PC-9 (cell line): ENCODE results near the gene BCL3. TPM values are rescaled to one million over a fixed set of nuclear protein-coding genes. Genes with fewer than 3 reads are reported as not detected.

ENCODE experiments used
- BruUV-seq: library from RNA; stranded (reverse); fragments of 400-500 nt; replicated peaks from 2 replicates; lab custom pipeline; 2021; lab: Mats Ljungman, UMichigan
- CTCF ChIA-PET: fragments of 300-600 bp; sonication (Branson Sonifier 250); formaldehyde crosslinking; loops from one replicate; lab custom pipeline; 2022; ENCODE audit warnings: antibody characterized with exemption; lab: Charles Lee
- POLR2A ChIA-PET: fragments of 300-600 bp; sonication (Branson Sonifier 250); formaldehyde crosslinking; loops from one replicate; lab custom pipeline; 2022; ENCODE audit warnings: antibody characterized with exemption; ENCODE audit not compliant: unreplicated experiment; lab: Charles Lee
- DNase-seq, 2 experiments: peaks; one replicate each; pipeline versions ENCODE4 v3.0.0 to v3.0.0-alpha.2; 2015 to 2022; ENCODE audit warnings: mixed read lengths in 1 of 2
- H2AFZ ChIP-seq: fragments of 200-600 bp; sonication (generic); 2 replicates; pipeline ENCODE4 v1.8.1; 2017; ENCODE audit warnings: antibody characterized with exemption
- H3F3A ChIP-seq: fragments of 200-600 bp; sonication (generic); 2 replicates; pipeline ENCODE4 v1.8.1; 2017; ENCODE audit warnings: antibody characterized with exemption, mild to moderate bottlenecking, low read depth; ENCODE audit not compliant: insufficient read depth
- H3K27ac ChIP-seq: fragments of 200-600 bp; sonication (generic); 2 replicates; pipeline ENCODE4 v1.6.1; 2016; ENCODE audit warnings: mixed run types
- H3K27me3 ChIP-seq: fragments of 200-600 bp; sonication (generic); 2 replicates; pipeline ENCODE4 v1.6.1; 2016; ENCODE audit warnings: low read depth, mixed run types; ENCODE audit not compliant: insufficient read depth
- H3K36me3 ChIP-seq: fragments of 200-600 bp; sonication (generic); 2 replicates; pipeline ENCODE4 v1.6.1; 2016; ENCODE audit warnings: low read depth, mixed run types
- H3K4me1 ChIP-seq: fragments of 200-600 bp; sonication (generic); replicated peaks from 2 replicates; pipeline ENCODE4 v1.6.1; 2016; ENCODE audit warnings: mixed run types; ENCODE audit not compliant: insufficient read depth
- H3K4me2 ChIP-seq: fragments of 200-600 bp; sonication (generic); 2 replicates; pipeline ENCODE4 v1.6.1; 2017; ENCODE audit warnings: mixed run types
- H3K4me3 ChIP-seq: fragments of 200-600 bp; sonication (generic); 2 replicates; pipeline ENCODE4 v1.6.1; 2016; ENCODE audit warnings: mixed run types
- H3K79me2 ChIP-seq: fragments of 200-600 bp; sonication (generic); 2 replicates; pipeline ENCODE4 v1.6.1; 2017; ENCODE audit warnings: low read depth, mixed run types
- H3K9me2 ChIP-seq: fragments of 200-600 bp; sonication (generic); 2 replicates; pipeline ENCODE4 v1.8.1; 2017; ENCODE audit warnings: mild to moderate bottlenecking; ENCODE audit not compliant: insufficient read depth
- H3K9me3 ChIP-seq: fragments of 200-600 bp; sonication (generic); 2 replicates; pipeline ENCODE4 v1.8.1; 2016; ENCODE audit warnings: low read depth; ENCODE audit not compliant: insufficient read depth
- H4K20me1 ChIP-seq: fragments of 200-600 bp; sonication (generic); 2 replicates; pipeline ENCODE4 v1.8.1; 2017; ENCODE audit not compliant: insufficient read depth
- EZH2 ChIP-seq: fragments of 200-600 bp; sonication (generic); IDR thresholded peaks from 2 replicates; pipeline ENCODE4 v1.8.0; 2017; ENCODE audit warnings: antibody characterized with exemption, low read depth
- intact Hi-C: fragments of 100-400 bp; cut with micrococcal nuclease; formaldehyde crosslinking; loops from one replicate; pipeline ENCODE4 v1.10.0; 2022; ENCODE audit not compliant: unreplicated experiment
- total RNA-seq: library from RNA; stranded (reverse); gene quantifications from 2 replicates; pipeline ENCODE4 v1.2.3, GENCODE V29; 2021
- TF ChIP-seq, protein P1 (sequence below): fragments of 200-600 bp; sonication (generic); conservative IDR thresholded peaks from 2 replicates; pipeline ENCODE4 v1.6.1; 2017; ENCODE audit warnings: mixed run types, antibody characterized with exemption, mild to moderate bottlenecking, moderate library complexity

The BCL3 gene
- total RNA-seq, 1 experiment from 2014 or later, result 36.1 TPM

DNA sequence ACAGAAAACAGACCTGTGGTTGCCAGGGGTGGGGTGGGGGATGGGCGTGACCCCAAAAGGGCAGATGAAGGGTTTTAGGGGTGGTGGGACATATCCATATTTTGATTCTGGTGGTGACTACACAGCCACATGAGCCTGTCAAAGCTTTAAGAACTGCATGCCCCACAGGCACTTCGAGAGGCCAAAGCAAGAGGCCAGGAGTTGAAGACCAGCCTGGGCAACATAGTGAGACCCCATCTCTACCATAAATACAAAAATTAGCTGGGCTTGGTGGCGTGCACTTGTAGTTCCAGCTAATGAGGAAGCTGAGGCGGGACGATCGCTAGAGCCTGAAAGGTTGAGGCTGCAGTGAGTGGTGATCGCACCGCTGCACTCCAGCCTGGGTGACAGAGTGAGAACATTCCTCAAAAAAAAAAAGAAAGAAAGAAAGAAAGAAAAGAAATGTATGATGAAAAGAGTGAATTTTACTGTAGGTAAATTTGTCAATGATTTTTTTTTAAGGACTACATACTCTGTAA, 18.9 kb upstream of the BCL3 start:
- no peaks in the 10 kb centered on the region for H4K20me1 ChIP-seq
- no peak overlapping the region for H3K27ac ChIP-seq
- intact Hi-C loops, result no loop called here
- H3K27me3 ChIP-seq, result no peaks in the 10 kb centered on the region
- ChIA-PET POLR2A (interaction anchor here (0.8 kb wide), 1 partner anchor 47 kb away, joined by 6 read pairs; no protein-coding TSS in a partner anchor), CTCF (no interaction called here)
- peaks cover 26% of the 10 kb centered on the region for H3K4me1 ChIP-seq
- TF ChIP-seq, protein P1, sequence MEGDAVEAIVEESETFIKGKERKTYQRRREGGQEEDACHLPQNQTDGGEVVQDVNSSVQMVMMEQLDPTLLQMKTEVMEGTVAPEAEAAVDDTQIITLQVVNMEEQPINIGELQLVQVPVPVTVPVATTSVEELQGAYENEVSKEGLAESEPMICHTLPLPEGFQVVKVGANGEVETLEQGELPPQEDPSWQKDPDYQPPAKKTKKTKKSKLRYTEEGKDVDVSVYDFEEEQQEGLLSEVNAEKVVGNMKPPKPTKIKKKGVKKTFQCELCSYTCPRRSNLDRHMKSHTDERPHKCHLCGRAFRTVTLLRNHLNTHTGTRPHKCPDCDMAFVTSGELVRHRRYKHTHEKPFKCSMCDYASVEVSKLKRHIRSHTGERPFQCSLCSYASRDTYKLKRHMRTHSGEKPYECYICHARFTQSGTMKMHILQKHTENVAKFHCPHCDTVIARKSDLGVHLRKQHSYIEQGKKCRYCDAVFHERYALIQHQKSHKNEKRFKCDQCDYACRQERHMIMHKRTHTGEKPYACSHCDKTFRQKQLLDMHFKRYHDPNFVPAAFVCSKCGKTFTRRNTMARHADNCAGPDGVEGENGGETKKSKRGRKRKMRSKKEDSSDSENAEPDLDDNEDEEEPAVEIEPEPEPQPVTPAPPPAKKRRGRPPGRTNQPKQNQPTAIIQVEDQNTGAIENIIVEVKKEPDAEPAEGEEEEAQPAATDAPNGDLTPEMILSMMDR, result no peak
- TF ChIP-seq EZH2, result no peak
- no peaks in the 10 kb centered on the region for H3K9me3 ChIP-seq
- DNase-seq, result no peak
- no peak overlapping the region for H3K4me2 ChIP-seq
- H3K9me2 ChIP-seq, result no peaks in the 10 kb centered on the region
- no peaks in the 10 kb centered on the region for H3K79me2 ChIP-seq
- BruUV-seq, result no TSS peak
- H2AFZ ChIP-seq, result no peak overlapping the region
- H3K4me3 ChIP-seq, result no peak overlapping the region
- peaks cover 25% of the 10 kb centered on the region for H3F3A ChIP-seq
- no peaks in the 10 kb centered on the region for H3K36me3 ChIP-seq

GRCh38 chr19:44731081-44731480, 17.4 kb upstream of the BCL3 start:
- H3K4me2 ChIP-seq, result no peak overlapping the region

DNA sequence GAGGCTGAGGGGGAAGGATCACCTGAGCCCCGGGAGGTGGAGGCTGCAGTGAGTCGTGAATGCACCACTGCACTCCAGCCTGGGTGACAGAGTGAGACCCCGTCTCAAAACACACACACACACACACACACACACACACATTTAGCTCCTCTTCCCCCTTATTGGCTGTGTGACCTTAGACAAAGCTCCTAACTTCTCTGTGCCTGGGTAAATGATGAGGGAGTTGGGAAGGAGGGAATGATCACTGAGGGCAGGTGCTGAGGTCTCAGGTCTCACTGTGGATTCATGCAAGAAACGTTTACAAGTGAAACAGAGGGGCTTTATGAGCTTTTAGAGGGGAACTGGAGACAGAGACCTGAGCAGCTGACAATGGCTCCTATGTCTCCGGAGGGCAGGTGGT, 16.9 kb upstream of the BCL3 start:
- H3K4me1 ChIP-seq, result peaks cover 23% of the 10 kb centered on the region
- peaks cover 25% of the 10 kb centered on the region for H3F3A ChIP-seq
- H3K4me2 ChIP-seq, result no peak overlapping the region
- H3K9me3 ChIP-seq, result no peaks in the 10 kb centered on the region
- POLR2A ChIA-PET, result no interaction called here
- H3K27ac ChIP-seq, result no peak overlapping the region
- no TSS peak for BruUV-seq
- no peaks in the 10 kb centered on the region for H3K27me3 ChIP-seq
- CTCF ChIA-PET, result interaction anchor here (0.6 kb wide), 1 partner anchor 10 kb away, joined by 3 read pairs; no protein-coding TSS in a partner anchor
- no peaks in the 10 kb centered on the region for H3K36me3 ChIP-seq
- intact Hi-C loops, result no loop called here
- no peaks in the 10 kb centered on the region for H3K9me2 ChIP-seq
- H3K79me2 ChIP-seq, result no peaks in the 10 kb centered on the region
- no peaks in the 10 kb centered on the region for H4K20me1 ChIP-seq
- TF ChIP-seq EZH2, result no peak
- TF ChIP-seq, protein P1, result no peak
- no peak overlapping the region for H2AFZ ChIP-seq
- no peak for DNase-seq
- H3K4me3 ChIP-seq, result no peak overlapping the region

More at GRCh38 chr19:44731081-44731480, 17.4 kb upstream of the BCL3 start:
- Histone ChIP-seq H4K20me1 (no peaks in the 10 kb centered on the region), H3K9me3 (no peaks in the 10 kb centered on the region), H3K9me2 (no peaks in the 10 kb centered on the region), H3K36me3 (no peaks in the 10 kb centered on the region), H3K27me3 (no peaks in the 10 kb centered on the region), H3K4me1 (peaks cover 27% of the 10 kb centered on the region), H3F3A (peaks cover 25% of the 10 kb centered on the region), H2AFZ (no peak overlapping the region), H3K79me2 (no peaks in the 10 kb centered on the region), H3K27ac (no peak overlapping the region), H3K4me3 (no peak overlapping the region)
- POLR2A ChIA-PET, result no interaction called here
- CTCF ChIA-PET, result interaction anchor here (0.6 kb wide), 1 partner anchor 10 kb away, joined by 3 read pairs; no protein-coding TSS in a partner anchor
- TF ChIP-seq EZH2, result no peak
- TF ChIP-seq, protein P1, result no peak
- intact Hi-C loops, result no loop called here
- no TSS peak for BruUV-seq
- DNase-seq, result no peak
